ENCODE results near the gene MYT1. TPM values are rescaled to one million over a fixed set of nuclear protein-coding genes. Genes with fewer than 3 reads are reported as not detected.

MYT1 gene
- total and polyA plus RNA-seq, 2 of the 8 experiments (the other 6 are each of a cell fraction or from before 2014, with no cell fraction given) = 0.63 to 2.0 TPM

DNA sequence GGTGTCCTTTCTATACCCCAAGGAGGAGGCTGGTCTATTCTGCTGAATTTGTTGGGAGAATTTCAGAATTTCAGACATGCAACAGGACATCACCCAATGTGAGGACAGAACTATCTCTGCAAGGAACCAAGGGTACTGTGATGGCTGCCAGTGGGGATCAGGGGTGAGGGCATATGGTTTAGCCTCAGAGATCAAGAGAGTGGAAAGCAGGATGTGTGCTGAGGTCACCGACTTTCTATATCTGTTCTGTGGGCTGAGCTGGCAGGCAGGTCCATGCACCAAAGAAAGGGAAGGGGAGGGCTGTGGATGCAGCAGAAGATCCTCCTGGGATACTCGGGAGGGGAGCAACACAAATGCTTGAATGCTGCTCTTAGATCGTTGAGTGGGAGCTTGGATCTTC is 28.8 kb downstream of the MYT1 start:
- Histone ChIP-seq H2AFZ (ENCODE audit: low read length) (no peak overlapping the region), H3K9ac (replicated peaks in 1 of 4; ENCODE audit: extremely low read depth in 1 of 4, low read depth in 3 of 4, low read length in 3 of 4) (no peak overlapping the region), H2BK12ac (ENCODE audit: low read depth, low read length) (peak overlapping the region; percentile 43; the same call in 1 of the 2 replicates), H3K79me2 (ENCODE audit: control insufficient read depth in 1 of 2, insufficient read depth in 2 of 2, low read length in 2 of 2) (no peaks in the 10 kb centered on the region), H3K36me3 (ENCODE audit: control insufficient read depth in 2 of 4, insufficient read depth in 4 of 4, low read length in 3 of 4) (0 out of 8 replicates have a peak, but pooled peaks cover 0 to 2% (median 0%) of the 10 kb centered on the region in 4 experiments), H3K27me3 (replicated peaks in 1 of 4; ENCODE audit: control insufficient read depth in 3 of 4, extremely low read depth in 1 of 4, insufficient read depth in 3 of 4, low read length in 3 of 4) (no peaks in the 10 kb centered on the region), H2AK5ac (ENCODE audit: low read depth, low read length) (0 out of 2 replicates have a peak overlapping the region, but pooled peaks have one; percentile 21), H3K79me1 (ENCODE audit: low read depth, low read length) (no peaks in the 10 kb centered on the region), H4K8ac (ENCODE audit: extremely low read depth, insufficient read depth, low read length) (no peak overlapping the region), H3K9me3 (ENCODE audit: insufficient read depth in 2 of 2, low read depth in 1 of 2, low read length in 1 of 2) (no peaks in the 10 kb centered on the region), H3K4me3 (ENCODE audit: extremely low read depth in 1 of 4, insufficient read depth in 2 of 4, low read depth in 3 of 4, low read length in 4 of 4) (no peak overlapping the region), H4K20me1 (replicated peaks in 1 of 2; ENCODE audit: control insufficient read depth in 1 of 2, insufficient read depth in 2 of 2, low read length in 2 of 2) (no peaks in the 10 kb centered on the region), H3K18ac (ENCODE audit: extremely low read depth, low read length) (no peak overlapping the region), H3K4ac (replicated peaks; ENCODE audit: insufficient read length, low read depth, low read length) (no peak overlapping the region), H3K4me2 (ENCODE audit: insufficient read depth in 1 of 2, low read depth in 2 of 2, low read length in 2 of 2) (no peak overlapping the region), H3K23ac (ENCODE audit: insufficient read length) (no peak overlapping the region), H2BK5ac (ENCODE audit: low read depth, low read length) (no peak overlapping the region), H3K23me2 (ENCODE audit: low read depth, low read length) (no peaks in the 10 kb centered on the region; the same call in 1 of the 2 replicates), H2BK15ac (ENCODE audit: low read length) (peak overlapping the region; percentile 82; the same call in 1 of the 2 replicates), H4K5ac (ENCODE audit: insufficient read length, low read depth, low read length) (no peak overlapping the region), H2BK120ac (replicated peaks; ENCODE audit: low read depth, low read length) (no peak overlapping the region), H3K27ac (ENCODE audit: low read depth, low read length) (no peak overlapping the region), H3K56ac (replicated peaks; ENCODE audit: insufficient read length, low read depth, low read length) (no peak overlapping the region), H3K4me1 (replicated peaks in 1 of 4; ENCODE audit: control insufficient read depth in 3 of 4, insufficient read depth in 4 of 4, low read length in 3 of 4) (peaks cover 9 to 35% (median 17%) of the 10 kb centered on the region in 4 experiments), H3K14ac (ENCODE audit: insufficient read length) (no peak overlapping the region), H2BK20ac (ENCODE audit: low read length) (no peak overlapping the region), H4K91ac (replicated peaks; ENCODE audit: insufficient read length, low read length) (no peak overlapping the region)
- no peak for TF ChIP-seq TBP (IDR thresholded peaks at IDR 0.05; ENCODE audit: low read depth, low read length)
- TF ChIP-seq HDAC6 (IDR thresholded peaks at IDR 0.05; ENCODE audit: low read depth, low read length) = no peak
- TF ChIP-seq CREB1 (IDR thresholded peaks at IDR 0.05) = no peak
- WGBS, 2 experiments (ENCODE audit: extremely low coverage in 1 of 2, insufficient coverage in 1 of 2, insufficient read length in 1 of 2, insufficient replicate concordance in 2 of 2, low coverage in 1 of 2, low lambda C conversion rate in 2 of 2, missing lambda C conversion rate in 1 of 2) = 84% methylated on average over 3 of the region's 3 CpGs; no CpG with 5 or more reads in 1 of the 2 experiments
- no peak for FAIRE-seq
- DNase-seq (ENCODE audit: low read depth in 1 of 2, low spot score in 2 of 2) = no peak
- CTCF ChIA-PET (ENCODE audit: partially characterized antibody) = interaction anchor here (1.0 to 5.5 kb wide), 5 partner anchors 20 to 51 kb away, joined by 3 to 30 read pairs (median 5); no protein-coding TSS in a partner anchor
- POLR2A ChIA-PET (ENCODE audit: partially characterized antibody) = interaction anchor here (0.7 to 1.8 kb wide), 2 partner anchors 11 to 63 kb away, joined by 3 to 4 read pairs; partner anchors contain the start of gene PCMTD2

All from H1 (cell line).